ENCODE measurements around the gene SNX22. TPM values are rescaled to one million over a fixed set of nuclear protein-coding genes. Genes with fewer than 3 reads are reported as not detected.

Gene SNX22
- total RNA-seq, 4 donors from 2014 or later, result 0.22 to 1.0 (median 0.75) TPM; not detected in 1

GRCh38 chr15:64112073-64112772, 39.3 kb upstream of the SNX22 start:
- no peak for TF ChIP-seq CTCF (IDR thresholded peaks at IDR 0.05; ENCODE audit: low read depth)

- no peak for TF ChIP-seq CTCF (IDR thresholded peaks at IDR 0.05; ENCODE audit: low read depth)
Observed at GRCh38 chr15:64112904-64113303, 38.6 kb upstream of the SNX22 start.

- no peak for TF ChIP-seq CTCF (IDR thresholded peaks at IDR 0.05; ENCODE audit: low read depth)
Observed at GRCh38 chr15:64117759-64118487, 33.6 kb upstream of the SNX22 start.

- TF ChIP-seq CTCF (IDR thresholded peaks at IDR 0.05; ENCODE audit: low read depth), result no peak
Observed at GRCh38 chr15:64121614-64122013, 29.9 kb upstream of the SNX22 start.

- TF ChIP-seq CTCF (IDR thresholded peaks at IDR 0.05; ENCODE audit: low read depth), result no peak
Observed at GRCh38 chr15:64122444-64122843, 29.1 kb upstream of the SNX22 start.

GRCh38 chr15:64122936-64123351, 28.6 kb upstream of the SNX22 start:
- TF ChIP-seq CTCF (IDR thresholded peaks at IDR 0.05; ENCODE audit: low read depth), result no peak

GRCh38 chr15:64125978-64126377, 25.6 kb upstream of the SNX22 start:
- TF ChIP-seq CTCF (IDR thresholded peaks at IDR 0.05; ENCODE audit: low read depth), result no peak

Data from subcutaneous adipose tissue (tissue), 4 donors.